Kasumi-1 (cell line): ENCODE measurements around the gene NBEAL1.
A peak's percentile ranks its signal among the peaks of the same experiment; 100 is the strongest.
"Not testable (repeated sequence)": the region's sequence is repeated elsewhere in the genome, so short reads cannot be mapped to it uniquely, and the experiment has no call there.

Experiments used
- DNase-seq, 2 experiments: peaks; one replicate each; lab custom pipeline; 2025; lab: John Stamatoyannopoulos, UW

Gene NBEAL1

DNA sequence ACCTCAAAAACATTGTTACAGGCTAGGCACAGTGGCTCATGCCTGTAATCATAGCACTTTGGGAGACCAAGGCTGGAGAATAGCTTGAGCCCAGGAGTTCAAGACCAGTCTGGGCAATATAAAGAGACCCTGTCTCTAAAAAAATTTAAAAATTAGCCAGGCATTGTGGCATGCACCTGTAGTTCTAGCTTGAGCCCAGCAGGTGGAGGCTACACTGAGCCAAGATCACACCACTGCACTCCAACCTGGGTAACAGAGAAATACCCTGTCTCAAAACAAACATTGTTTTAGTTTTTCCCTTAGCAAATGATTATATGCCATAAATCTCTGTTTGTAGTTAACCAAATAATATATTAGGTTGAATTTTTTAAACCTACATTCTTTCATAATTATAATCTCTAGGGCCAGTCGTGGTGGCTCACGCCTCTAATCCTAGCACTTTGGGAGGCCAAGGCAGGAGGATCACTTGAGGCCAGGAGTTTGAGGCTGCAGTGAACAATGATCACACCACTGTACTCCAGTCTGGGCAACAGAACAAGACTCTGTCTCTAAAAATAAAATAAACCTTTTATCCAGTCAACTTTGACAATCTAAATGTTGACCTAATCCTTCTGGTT, 210.9 kb downstream of the NBEAL1 start:
- peak; percentile 48 to 70 for DNase-seq

DNA sequence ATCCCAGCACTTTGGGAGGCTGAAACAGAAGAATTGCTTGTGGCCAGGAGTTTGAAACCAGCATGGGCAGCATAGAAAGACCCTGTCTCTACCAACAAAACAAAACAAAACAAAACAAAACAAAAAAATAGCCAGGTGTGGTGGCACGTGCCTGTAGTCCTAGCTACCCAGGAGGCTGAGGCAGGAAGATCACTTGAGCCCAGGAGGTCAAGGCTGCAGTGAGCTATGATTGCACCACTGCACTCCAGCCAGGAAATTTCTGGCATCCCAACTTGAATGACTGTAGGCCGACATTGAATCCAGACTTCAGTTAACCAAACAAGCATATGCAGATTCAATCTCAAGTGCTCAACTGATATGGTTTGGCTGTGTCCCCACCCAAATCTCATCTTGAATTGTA, 215.0 kb downstream of the NBEAL1 start:
- not testable (repeated sequence) for DNase-seq

GRCh38 chr2:203237346-203238238, 222.9 kb downstream of the NBEAL1 start:
- DNase-seq, result peak; percentile 42 to 60

DNA sequence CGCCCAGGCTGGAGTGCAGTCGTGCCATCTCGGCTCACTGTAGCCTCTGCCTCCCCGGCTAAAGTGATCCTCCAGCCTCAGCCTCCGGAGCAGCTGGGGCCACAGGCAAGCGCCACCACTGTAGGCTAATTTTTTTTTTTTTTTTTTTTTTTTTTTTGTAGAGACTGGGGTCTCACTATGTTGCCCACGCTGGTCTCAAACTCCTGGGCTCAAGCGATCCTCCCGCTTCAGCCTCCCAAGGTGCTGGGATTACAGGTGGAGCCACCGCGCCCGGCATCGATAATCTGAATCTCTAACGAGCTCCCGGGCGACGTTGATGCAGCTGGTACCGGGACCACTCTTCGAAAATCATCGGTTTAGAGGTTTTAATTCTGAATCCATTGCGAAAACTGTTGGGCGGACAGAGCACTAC, 223.6 kb downstream of the NBEAL1 start:
- peak; percentile 42 to 60 for DNase-seq

DNA sequence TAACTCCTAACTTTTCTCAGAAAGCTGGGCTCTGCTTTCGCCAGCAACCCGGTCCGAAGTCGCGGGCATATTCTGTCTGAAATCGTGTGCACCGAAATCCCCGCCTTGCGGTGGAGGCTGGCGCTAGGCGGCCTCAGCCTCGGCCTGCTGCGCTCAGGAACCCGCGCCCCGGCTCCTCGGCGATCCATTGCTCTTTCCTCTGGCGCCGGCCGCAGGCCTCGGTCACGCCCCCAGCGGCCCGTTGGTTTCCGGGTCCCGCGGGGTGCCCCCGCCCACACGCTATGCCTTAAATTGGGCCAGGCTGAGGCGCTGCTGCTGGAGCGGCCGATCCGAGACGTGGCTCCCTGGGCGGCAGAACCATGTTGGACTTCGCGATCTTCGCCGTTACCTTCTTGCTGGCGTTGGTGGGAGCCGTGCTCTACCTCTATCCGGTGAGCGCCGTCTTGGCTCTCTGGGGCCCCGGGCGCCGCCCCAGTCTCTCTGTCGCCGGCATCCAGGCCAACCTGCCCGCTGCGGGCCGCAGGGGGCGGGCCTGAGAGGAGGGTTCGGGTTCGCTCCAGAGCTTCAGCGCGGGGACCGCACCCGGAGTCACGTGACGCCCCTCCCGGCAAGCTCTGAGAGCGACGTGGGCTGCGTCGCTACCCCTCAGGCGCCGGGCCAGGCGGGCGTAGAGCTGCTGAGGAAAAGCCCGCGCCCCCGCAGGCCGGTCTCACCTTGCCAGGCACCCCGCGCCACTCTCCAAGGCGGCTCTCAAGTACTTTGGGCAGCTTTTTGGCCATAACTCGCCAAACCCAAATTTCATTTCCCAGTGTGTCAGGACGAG, 224.2 kb downstream of the NBEAL1 start, which contains the start of gene CYP20A1:
CYP20A1 (plus strand) TSS at position 315 of the 823 bp plus-strand sequence; CDS start at position 360, 45 bp downstream.
- DNase-seq, result peak; percentile 99

- DNase-seq, result peak; percentile 52 to 53
Measured at GRCh38 chr2:203240491-203240890, 225.8 kb downstream of the NBEAL1 start.

DNA sequence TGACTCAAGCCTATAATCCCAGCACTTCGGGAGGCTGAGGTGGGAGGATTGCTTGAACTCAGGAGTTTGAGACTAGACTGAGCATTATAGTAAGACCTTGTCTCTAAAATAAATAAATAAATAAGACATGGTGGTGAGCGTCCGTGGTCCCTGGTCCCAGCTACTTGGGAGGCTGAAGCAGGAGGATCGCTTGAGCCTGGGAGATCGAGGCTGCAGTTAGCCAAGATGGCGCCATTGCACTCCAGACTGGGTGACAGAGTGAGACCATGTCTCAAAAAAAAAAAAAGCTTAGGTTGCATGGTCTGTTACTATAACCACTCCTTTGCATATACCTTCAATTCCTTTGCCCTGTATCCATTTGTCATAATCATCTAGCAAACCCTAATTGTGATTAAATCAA, 227.8 kb downstream of the NBEAL1 start:
- DNase-seq, result no peak

GRCh38 chr2:203246646-203247045, 232.0 kb downstream of the NBEAL1 start:
- DNase-seq, result no peak

DNA sequence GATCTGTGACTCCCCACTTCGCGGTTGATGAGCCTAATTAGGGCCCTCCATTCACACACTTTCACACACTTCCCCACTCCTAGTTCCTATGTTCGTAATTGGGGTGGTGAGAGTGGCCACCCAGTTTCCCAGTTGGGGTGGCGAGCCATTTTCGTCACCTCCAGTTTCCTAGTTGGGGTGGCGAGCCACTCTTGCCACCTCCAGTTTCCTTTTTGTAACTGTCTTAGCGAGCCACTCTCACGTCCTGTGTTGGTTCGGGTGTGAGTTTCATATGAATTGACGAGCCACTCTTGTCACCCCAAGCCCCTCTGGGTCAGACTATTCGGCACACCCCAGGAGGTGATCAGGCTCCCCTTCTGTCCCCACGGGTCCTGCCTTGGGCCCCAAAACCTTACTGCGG, 238.1 kb downstream of the NBEAL1 start:
- no peak for DNase-seq

- DNase-seq, result not testable (repeated sequence)
Measured at GRCh38 chr2:203253422-203254095, 238.9 kb downstream of the NBEAL1 start.

DNA sequence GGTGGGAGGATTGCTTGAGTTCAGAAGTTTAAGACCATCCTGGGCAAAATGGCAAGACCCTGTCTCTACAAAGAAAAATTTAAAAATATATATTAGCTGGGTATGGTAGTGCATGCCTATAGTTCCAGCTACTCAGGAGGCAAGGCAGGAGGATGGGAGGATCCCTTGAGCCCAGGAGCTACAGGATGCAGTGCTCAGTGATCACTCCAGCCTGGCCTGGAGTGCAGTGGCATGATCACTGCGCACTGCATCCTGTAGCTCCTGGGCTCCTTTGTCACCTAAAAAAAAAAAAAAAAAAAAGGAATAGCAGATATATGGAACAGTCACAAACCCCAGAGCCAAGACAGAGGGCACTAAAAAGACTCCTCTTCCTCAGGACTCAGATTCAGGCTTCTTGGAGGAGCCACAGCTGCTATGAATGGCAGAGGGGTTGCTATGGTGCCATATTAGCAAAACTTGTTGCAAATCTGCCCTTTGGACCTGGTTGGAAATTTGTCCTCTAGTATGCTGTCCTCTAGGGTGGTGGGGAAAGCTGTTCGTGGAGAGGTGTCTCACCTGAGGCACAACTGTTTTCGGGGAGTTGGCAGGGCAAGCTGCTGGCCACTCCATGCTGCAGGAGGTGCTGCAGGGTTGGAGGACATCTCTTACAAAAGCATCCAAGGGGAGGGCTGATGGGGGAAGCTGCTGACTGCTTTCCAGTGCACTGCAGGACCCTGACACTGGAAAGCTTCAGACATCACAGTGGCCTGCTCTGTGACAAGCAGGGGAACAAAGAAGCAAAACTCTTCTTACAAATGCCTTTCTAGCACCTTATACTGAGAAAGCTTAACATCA, 246.9 kb downstream of the NBEAL1 start:
- DNase-seq, result no peak
